ENCODE data around the gene MRPS21.
A peak's percentile ranks its signal among the peaks of the same experiment; 100 is the strongest.

MRPS21 gene

DNA sequence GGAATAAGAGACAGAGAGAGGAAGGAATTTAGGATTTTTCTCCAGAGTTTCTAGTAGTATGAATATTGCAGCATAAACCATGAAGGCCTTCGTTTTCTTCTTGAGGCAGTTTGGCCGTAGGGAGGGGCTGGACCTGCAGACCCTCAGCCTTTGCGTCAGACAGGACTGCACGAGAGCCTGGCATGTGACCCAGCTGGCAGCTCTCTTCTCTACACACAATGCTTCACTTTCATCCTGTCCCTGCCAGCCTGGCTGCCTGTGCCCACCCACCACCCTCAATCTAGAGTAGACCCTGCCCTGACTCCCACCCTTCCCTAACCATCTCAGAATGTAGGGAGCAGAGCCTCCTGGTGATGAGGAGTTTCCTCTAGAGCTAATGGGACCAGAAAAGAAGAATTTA, 34.4 kb upstream of the MRPS21 start:
- Histone ChIP-seq H2AK5ac (ENCODE audit: low read length) (peak overlapping the region; percentile 12), H3K36me3 (ENCODE audit: control insufficient read depth, insufficient read depth, low read length) (no peaks in the 10 kb centered on the region), H3K56ac (ENCODE audit: low read length) (peak overlapping the region; percentile 90), H3K79me1 (ENCODE audit: low read length) (peaks cover 6% of the 10 kb centered on the region), H2BK15ac (replicated peaks; ENCODE audit: low read depth) (no peak overlapping the region), H3K18ac (ENCODE audit: low read length) (peak overlapping the region; percentile 96), H3K27me3 (ENCODE audit: insufficient read depth, low read length, poor library complexity) (no peaks in the 10 kb centered on the region), H3K9ac (ENCODE audit: low read length) (peak overlapping the region; percentile 88), H4K5ac (ENCODE audit: low read length) (no peak overlapping the region), H2BK5ac (ENCODE audit: low read length) (peak overlapping the region; percentile 81), H3K23ac (ENCODE audit: low read length) (no peak overlapping the region), H3K4me2 (ENCODE audit: low read length) (peak overlapping the region; percentile 48), H3K4me3 (ENCODE audit: low read length) (peak overlapping the region; percentile 18), H3K4ac (ENCODE audit: low read depth, low read length) (peak overlapping the region; percentile 56), H4K8ac (ENCODE audit: low read depth, low read length) (no peak overlapping the region), H3K27ac (ENCODE audit: low read depth, low read length) (peak overlapping the region; percentile 88), H3K79me2 (ENCODE audit: control insufficient read depth, insufficient read depth, low read length) (peaks cover 7% of the 10 kb centered on the region), H2BK120ac (ENCODE audit: low read depth, low read length) (peak overlapping the region; percentile 62), H3K4me1 (ENCODE audit: control insufficient read depth, low read depth, low read length) (peaks cover 9% of the 10 kb centered on the region)
- no CpG with 5 or more reads among the region's 4 CpGs for WGBS (ENCODE audit: extremely low coverage, insufficient coverage, low lambda C conversion rate)
- DNase-seq = no peak

DNA sequence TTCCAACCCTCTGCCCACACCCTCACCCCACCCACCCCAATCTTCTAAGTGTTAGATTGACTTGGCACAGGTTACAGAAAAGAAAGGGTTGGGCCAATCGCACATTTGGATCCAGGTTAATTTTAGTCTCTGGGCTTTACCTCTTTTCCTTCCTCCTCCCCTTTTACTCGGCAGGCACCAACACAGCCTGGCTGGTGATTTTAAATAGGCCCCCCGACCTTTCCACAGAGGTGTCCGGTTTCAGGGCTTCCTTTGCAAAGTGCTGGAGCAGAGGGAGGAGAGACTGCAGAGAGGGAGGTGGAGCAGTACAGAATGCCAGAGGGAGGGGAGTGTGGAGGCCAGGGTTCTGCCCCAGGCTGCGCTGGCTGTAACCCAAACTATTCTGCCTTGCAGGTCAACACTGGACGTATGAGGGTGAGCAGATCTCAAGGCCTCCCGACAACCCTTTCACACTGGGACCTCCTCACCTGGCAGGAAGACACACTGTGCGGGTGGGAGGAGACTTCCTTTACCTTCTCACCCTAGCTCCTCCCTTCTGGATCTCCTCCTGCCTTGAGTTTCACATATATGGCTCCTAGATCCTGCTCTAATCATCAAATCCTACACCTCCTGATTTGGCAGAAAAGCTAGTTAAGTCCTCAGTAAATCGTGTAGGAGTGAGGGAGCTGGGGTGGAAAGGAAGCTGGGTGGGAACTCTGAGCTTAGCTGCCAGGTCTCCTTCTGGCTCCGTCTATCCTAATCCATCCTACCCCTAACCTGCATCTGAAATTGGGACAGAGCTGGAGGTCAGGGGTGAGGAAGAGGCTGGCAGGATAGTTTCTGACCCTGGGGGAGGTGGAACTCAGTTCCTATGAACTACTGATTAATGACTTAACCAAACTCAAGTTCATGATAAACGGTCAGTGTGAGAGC, 33.6 kb upstream of the MRPS21 start:
- peak overlapping the region; percentile 18 for H3K4me3 ChIP-seq (ENCODE audit: low read length)
- no CpG with 5 or more reads among the region's 11 CpGs for WGBS (ENCODE audit: extremely low coverage, insufficient coverage, low lambda C conversion rate)
- H2BK120ac ChIP-seq (ENCODE audit: low read depth, low read length) = peak overlapping the region; percentile 62
- peak overlapping the region; percentile 96 for H3K18ac ChIP-seq (ENCODE audit: low read length)
- H3K9ac ChIP-seq (ENCODE audit: low read length) = peak overlapping the region; percentile 88
- H2AK5ac ChIP-seq (ENCODE audit: low read length) = no peak overlapping the region
- H3K4ac ChIP-seq (ENCODE audit: low read depth, low read length) = peak overlapping the region; percentile 56
- no peak overlapping the region for H4K8ac ChIP-seq (ENCODE audit: low read depth, low read length)
- H3K56ac ChIP-seq (ENCODE audit: low read length) = peak overlapping the region; percentile 90
- peaks cover 7% of the 10 kb centered on the region for H3K79me1 ChIP-seq (ENCODE audit: low read length)
- H3K27ac ChIP-seq (ENCODE audit: low read depth, low read length) = peak overlapping the region; percentile 88
- H3K4me1 ChIP-seq (ENCODE audit: control insufficient read depth, low read depth, low read length) = peaks cover 9% of the 10 kb centered on the region
- no peak overlapping the region for H2BK15ac ChIP-seq (replicated peaks; ENCODE audit: low read depth)
- peak; percentile 94 for DNase-seq
- H3K36me3 ChIP-seq (ENCODE audit: control insufficient read depth, insufficient read depth, low read length) = peaks cover 2% of the 10 kb centered on the region
- H3K4me2 ChIP-seq (ENCODE audit: low read length) = peak overlapping the region; percentile 48
- no peak overlapping the region for H4K5ac ChIP-seq (ENCODE audit: low read length)
- H3K27me3 ChIP-seq (ENCODE audit: insufficient read depth, low read length, poor library complexity) = no peaks in the 10 kb centered on the region
- H3K23ac ChIP-seq (ENCODE audit: low read length) = no peak overlapping the region
- peaks cover 7% of the 10 kb centered on the region for H3K79me2 ChIP-seq (ENCODE audit: control insufficient read depth, insufficient read depth, low read length)
- H2BK5ac ChIP-seq (ENCODE audit: low read length) = peak overlapping the region; percentile 81

GRCh38 chr1:150261367-150261766, 32.3 kb upstream of the MRPS21 start:
- Histone ChIP-seq H3K36me3 (ENCODE audit: control insufficient read depth, insufficient read depth, low read length) (peaks cover 4% of the 10 kb centered on the region), H2BK15ac (replicated peaks; ENCODE audit: low read depth) (no peak overlapping the region)

GRCh38 chr1:150262388-150263320, 31.0 kb upstream of the MRPS21 start:
- H3K56ac ChIP-seq (ENCODE audit: low read length) = peak overlapping the region; percentile 3
- no peak overlapping the region for H4K5ac ChIP-seq (ENCODE audit: low read length)
- no peak overlapping the region for H3K18ac ChIP-seq (ENCODE audit: low read length)
- no CpG with 5 or more reads among the region's 6 CpGs for WGBS (ENCODE audit: extremely low coverage, insufficient coverage, low lambda C conversion rate)
- no peak overlapping the region for H3K27ac ChIP-seq (ENCODE audit: low read depth, low read length)
- H2AK5ac ChIP-seq (ENCODE audit: low read length) = no peak overlapping the region
- no peak overlapping the region for H2BK5ac ChIP-seq (ENCODE audit: low read length)
- no peak overlapping the region for H4K8ac ChIP-seq (ENCODE audit: low read depth, low read length)
- no peaks in the 10 kb centered on the region for H3K27me3 ChIP-seq (ENCODE audit: insufficient read depth, low read length, poor library complexity)
- H3K79me2 ChIP-seq (ENCODE audit: control insufficient read depth, insufficient read depth, low read length) = peaks cover 20% of the 10 kb centered on the region
- peaks cover 9% of the 10 kb centered on the region for H3K4me1 ChIP-seq (ENCODE audit: control insufficient read depth, low read depth, low read length)
- H3K36me3 ChIP-seq (ENCODE audit: control insufficient read depth, insufficient read depth, low read length) = peaks cover 6% of the 10 kb centered on the region
- H2BK120ac ChIP-seq (ENCODE audit: low read depth, low read length) = no peak overlapping the region
- H3K9ac ChIP-seq (ENCODE audit: low read length) = no peak overlapping the region
- no peak overlapping the region for H2BK15ac ChIP-seq (replicated peaks; ENCODE audit: low read depth)
- H3K4me3 ChIP-seq (ENCODE audit: low read length) = no peak overlapping the region
- H3K4ac ChIP-seq (ENCODE audit: low read depth, low read length) = no peak overlapping the region
- no peak overlapping the region for H3K23ac ChIP-seq (ENCODE audit: low read length)
- H3K4me2 ChIP-seq (ENCODE audit: low read length) = no peak overlapping the region
- DNase-seq = no peak
- H3K79me1 ChIP-seq (ENCODE audit: low read length) = peaks cover 20% of the 10 kb centered on the region

More at GRCh38 chr1:150261367-150261766, 32.3 kb upstream of the MRPS21 start:
- H3K27me3 ChIP-seq (ENCODE audit: insufficient read depth, low read length, poor library complexity) = no peaks in the 10 kb centered on the region
- no peak overlapping the region for H3K18ac ChIP-seq (ENCODE audit: low read length)
- H3K4ac ChIP-seq (ENCODE audit: low read depth, low read length) = no peak overlapping the region
- H2AK5ac ChIP-seq (ENCODE audit: low read length) = no peak overlapping the region
- H2BK5ac ChIP-seq (ENCODE audit: low read length) = no peak overlapping the region
- no peak for DNase-seq
- H2BK120ac ChIP-seq (ENCODE audit: low read depth, low read length) = no peak overlapping the region
- H3K56ac ChIP-seq (ENCODE audit: low read length) = no peak overlapping the region
- H3K27ac ChIP-seq (ENCODE audit: low read depth, low read length) = no peak overlapping the region
- no peak overlapping the region for H3K4me2 ChIP-seq (ENCODE audit: low read length)
- peaks cover 8% of the 10 kb centered on the region for H3K4me1 ChIP-seq (ENCODE audit: control insufficient read depth, low read depth, low read length)
- H3K79me1 ChIP-seq (ENCODE audit: low read length) = peaks cover 11% of the 10 kb centered on the region
- H3K4me3 ChIP-seq (ENCODE audit: low read length) = no peak overlapping the region
- H3K23ac ChIP-seq (ENCODE audit: low read length) = no peak overlapping the region
- WGBS (ENCODE audit: extremely low coverage, insufficient coverage, low lambda C conversion rate) = no CpG with 5 or more reads among the region's 6 CpGs
- H3K9ac ChIP-seq (ENCODE audit: low read length) = no peak overlapping the region
- H3K79me2 ChIP-seq (ENCODE audit: control insufficient read depth, insufficient read depth, low read length) = peaks cover 8% of the 10 kb centered on the region
- no peak overlapping the region for H4K8ac ChIP-seq (ENCODE audit: low read depth, low read length)
- H4K5ac ChIP-seq (ENCODE audit: low read length) = no peak overlapping the region

DNA sequence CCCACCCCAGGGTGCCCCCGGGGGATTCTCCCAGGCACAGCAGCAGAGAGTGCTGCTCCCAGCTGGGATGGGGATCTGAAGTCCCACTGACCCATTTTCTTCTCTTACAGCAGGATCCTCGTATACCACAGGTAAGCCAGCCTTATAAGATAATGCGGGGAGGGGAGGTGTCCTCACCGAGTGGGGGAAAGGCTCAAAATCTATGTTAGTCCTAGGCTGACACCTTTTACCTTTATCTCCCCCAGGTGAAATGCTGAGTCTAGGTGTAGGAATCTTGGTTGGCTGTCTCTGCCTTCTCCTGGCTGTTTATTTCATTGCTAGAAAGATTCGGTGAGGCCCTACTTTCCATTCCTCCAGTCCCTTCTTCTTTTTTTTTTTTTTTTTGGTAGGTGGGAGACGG, 30.1 kb upstream of the MRPS21 start:
- no peak overlapping the region for H2BK15ac ChIP-seq (replicated peaks; ENCODE audit: low read depth)
- DNase-seq = no peak
- no peak overlapping the region for H3K9ac ChIP-seq (ENCODE audit: low read length)
- H3K4me1 ChIP-seq (ENCODE audit: control insufficient read depth, low read depth, low read length) = peaks cover 12% of the 10 kb centered on the region
- H2AK5ac ChIP-seq (ENCODE audit: low read length) = no peak overlapping the region
- H3K4me2 ChIP-seq (ENCODE audit: low read length) = no peak overlapping the region
- no peak overlapping the region for H3K4ac ChIP-seq (ENCODE audit: low read depth, low read length)
- H2BK120ac ChIP-seq (ENCODE audit: low read depth, low read length) = no peak overlapping the region
- H3K79me1 ChIP-seq (ENCODE audit: low read length) = peaks cover 26% of the 10 kb centered on the region
- no peak overlapping the region for H2BK5ac ChIP-seq (ENCODE audit: low read length)
- H4K8ac ChIP-seq (ENCODE audit: low read depth, low read length) = no peak overlapping the region
- H3K27me3 ChIP-seq (ENCODE audit: insufficient read depth, low read length, poor library complexity) = no peaks in the 10 kb centered on the region
- H3K23ac ChIP-seq (ENCODE audit: low read length) = no peak overlapping the region
- no peak overlapping the region for H3K18ac ChIP-seq (ENCODE audit: low read length)
- peaks cover 6% of the 10 kb centered on the region for H3K36me3 ChIP-seq (ENCODE audit: control insufficient read depth, insufficient read depth, low read length)
- no peak overlapping the region for H3K4me3 ChIP-seq (ENCODE audit: low read length)
- H3K27ac ChIP-seq (ENCODE audit: low read depth, low read length) = no peak overlapping the region
- peaks cover 28% of the 10 kb centered on the region for H3K79me2 ChIP-seq (ENCODE audit: control insufficient read depth, insufficient read depth, low read length)
- no CpG with 5 or more reads among the region's 6 CpGs for WGBS (ENCODE audit: extremely low coverage, insufficient coverage, low lambda C conversion rate)
- no peak overlapping the region for H3K56ac ChIP-seq (ENCODE audit: low read length)
- H4K5ac ChIP-seq (ENCODE audit: low read length) = no peak overlapping the region

Data from mesendoderm (in vitro differentiated cells).